Retina (tissue), 1 donor: Measurements from ENCODE around the gene KDM4B.
"Not testable (repeated sequence)": the region's sequence is repeated elsewhere in the genome, so short reads cannot be mapped to it uniquely, and the experiment has no call there.

Experiments used
- DNase-seq: peaks from one replicate; pipeline ENCODE4 v3.0.0-alpha.2; 2016

The KDM4B gene

GRCh38 chr19:5154799-5155426 lies 186.0 kb downstream of the KDM4B start:
- DNase-seq, result peak; percentile 55

GRCh38 chr19:5155586-5156210 lies 186.8 kb downstream of the KDM4B start:
- peak; percentile 55 for DNase-seq

- DNase-seq, result peak; percentile 42
Measured at GRCh38 chr19:5156231-5156986, 187.5 kb downstream of the KDM4B start.

GRCh38 chr19:5157186-5157585 lies 188.3 kb downstream of the KDM4B start:
- DNase-seq, result no peak

- not testable (repeated sequence) for DNase-seq
Measured at GRCh38 chr19:5158549-5159134, 189.7 kb downstream of the KDM4B start.

- not testable (repeated sequence) for DNase-seq
Measured at GRCh38 chr19:5160158-5160795, 191.4 kb downstream of the KDM4B start.

DNA sequence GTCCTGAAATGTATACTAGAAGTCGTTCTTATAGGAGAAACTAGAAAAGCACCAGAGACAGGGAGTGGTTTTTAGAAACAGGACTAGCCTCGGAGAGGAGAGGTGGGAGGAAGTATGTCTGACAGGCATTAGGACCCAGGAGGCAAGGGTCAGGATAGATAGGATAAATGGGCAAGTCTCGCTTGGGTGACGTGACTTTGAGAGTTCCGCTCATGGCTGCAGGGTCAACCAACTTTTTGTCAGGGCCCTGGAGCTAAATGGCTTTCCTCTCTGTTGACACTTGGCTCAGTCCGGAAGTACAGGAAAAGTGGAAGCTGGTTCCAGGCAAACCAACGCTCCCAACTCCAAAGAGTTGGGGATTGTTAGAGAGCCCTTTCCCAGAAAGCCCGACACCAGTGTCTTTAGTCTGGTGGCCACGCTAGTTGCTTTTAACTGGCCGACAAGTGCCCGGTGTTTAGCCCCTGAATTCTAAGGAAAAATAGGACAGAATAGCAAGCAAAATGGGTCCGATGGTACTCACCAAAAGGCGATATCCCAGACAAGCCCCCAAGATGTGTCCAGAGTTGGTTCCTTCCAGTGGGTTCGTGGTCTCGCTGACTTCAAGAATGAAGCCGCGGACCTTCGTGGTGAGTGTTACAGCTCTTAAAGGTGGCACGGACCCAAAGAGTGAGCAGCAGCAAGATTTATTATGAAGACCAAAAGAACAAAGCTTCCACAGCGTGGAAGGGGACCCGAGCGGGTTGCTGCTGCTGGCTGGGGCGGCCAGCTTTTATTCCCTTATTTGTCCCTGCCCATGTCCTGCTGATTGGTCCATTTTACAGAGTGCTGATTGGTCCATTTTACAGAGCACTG lies 196.2 kb downstream of the KDM4B start:
- not testable (repeated sequence) for DNase-seq

DNA sequence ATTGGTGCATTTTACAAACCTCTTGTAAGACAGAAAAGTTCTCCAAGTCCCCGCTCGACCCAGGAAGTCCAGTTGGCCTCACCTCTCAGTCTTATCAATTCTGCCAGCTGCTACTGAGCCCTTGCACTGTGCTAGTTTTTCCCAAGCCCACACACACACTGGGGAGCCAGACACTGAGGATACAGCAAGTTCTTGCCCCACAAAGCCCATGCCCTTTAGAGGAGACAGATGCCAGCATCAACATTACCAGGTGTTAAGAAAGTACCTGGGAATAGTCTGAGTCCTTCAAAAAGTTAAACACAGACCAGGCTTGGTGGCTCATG lies 196.7 kb downstream of the KDM4B start:
- no peak for DNase-seq

- no peak for DNase-seq
Measured at GRCh38 chr19:5166262-5166661, 197.3 kb downstream of the KDM4B start.

DNA sequence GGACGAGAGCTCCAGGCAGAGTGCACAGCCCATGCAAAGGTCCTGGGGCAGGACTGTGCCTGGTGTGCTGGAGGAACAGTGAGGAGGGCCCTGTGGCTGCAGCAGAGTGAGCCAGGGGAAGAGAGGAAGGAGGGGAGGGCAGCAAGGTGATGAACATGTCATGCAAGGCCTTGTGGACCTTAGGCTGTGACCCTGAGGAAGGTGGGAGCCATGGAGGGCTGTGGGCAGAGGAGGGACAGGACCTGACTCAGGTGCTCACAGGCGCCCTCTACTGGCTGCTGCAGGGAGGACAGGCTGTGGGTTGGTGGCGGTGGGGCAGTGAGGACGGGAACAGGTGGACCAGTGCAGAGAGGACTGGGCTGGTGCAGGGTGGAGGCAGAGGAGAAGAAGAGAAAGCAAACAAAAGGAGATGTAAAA lies 201.4 kb downstream of the KDM4B start:
- no peak for DNase-seq

- no peak for DNase-seq
Measured at GRCh38 chr19:5171711-5172110, 202.8 kb downstream of the KDM4B start.

DNA sequence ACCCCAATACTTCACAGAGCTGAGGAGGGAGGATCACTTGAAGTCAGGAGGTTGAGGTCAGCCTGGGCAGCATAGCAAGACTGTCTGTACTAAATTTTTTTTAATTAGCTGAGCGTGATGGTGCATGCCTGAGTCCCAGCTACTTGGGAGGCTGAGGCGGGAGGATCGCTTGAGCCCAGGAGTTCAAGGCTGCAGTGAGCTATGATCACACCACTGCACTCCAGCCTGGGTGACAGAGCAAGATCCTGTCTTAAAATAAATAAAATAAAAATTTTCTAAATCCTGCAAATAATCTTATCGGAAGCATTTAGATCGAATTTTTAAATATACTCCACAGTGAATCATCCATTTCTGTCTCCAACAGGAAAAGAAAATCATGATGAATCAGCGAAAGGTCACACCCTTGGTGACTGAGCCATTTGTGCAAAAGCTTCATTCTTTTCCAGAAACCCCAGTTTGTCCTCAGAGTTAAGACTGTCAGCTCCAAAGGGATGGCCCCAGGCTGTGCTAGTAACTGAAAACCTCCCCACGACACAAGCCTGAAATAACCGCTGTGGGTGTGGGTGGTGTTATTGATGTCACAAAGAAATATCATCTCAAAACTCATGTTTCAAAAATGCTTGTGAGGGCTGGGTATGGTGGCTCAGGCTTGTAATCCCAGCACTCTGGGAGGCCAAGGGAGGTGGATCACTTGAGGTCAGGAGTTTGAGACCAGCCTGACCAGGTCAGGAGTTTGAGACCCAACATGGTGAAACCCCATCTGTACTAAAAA lies 204.1 kb downstream of the KDM4B start:
- no peak for DNase-seq

GRCh38 chr19:5173993-5174392 lies 205.1 kb downstream of the KDM4B start:
- DNase-seq, result no peak

- DNase-seq, result no peak
Measured at GRCh38 chr19:5177745-5178450, 209.0 kb downstream of the KDM4B start.

- no peak for DNase-seq
Measured at GRCh38 chr19:5178841-5179240, 209.9 kb downstream of the KDM4B start.

- no peak for DNase-seq
Measured at GRCh38 chr19:5179256-5179655, 210.3 kb downstream of the KDM4B start.

DNA sequence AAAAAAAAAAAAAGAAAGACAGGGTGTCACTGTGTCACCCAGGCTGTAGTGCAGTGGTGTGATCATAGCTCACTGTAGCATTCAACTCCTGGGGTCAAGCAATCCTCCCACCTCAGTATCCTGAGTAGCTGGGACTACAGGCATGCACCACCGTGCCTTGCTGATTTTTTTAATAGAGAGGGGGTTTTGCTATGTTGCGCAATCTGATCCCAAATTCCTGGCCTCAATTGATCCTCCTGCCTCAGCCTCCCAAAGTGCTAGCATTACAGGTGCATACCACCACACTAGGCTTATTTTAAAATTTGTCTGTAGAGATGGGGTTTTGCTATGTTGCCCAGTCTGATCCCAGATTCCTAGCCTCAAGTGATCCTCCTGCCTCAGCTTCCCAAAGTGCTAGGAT lies 212.4 kb downstream of the KDM4B start:
- DNase-seq, result no peak

- no peak for DNase-seq
Measured at GRCh38 chr19:5182751-5183150, 213.8 kb downstream of the KDM4B start.

DNA sequence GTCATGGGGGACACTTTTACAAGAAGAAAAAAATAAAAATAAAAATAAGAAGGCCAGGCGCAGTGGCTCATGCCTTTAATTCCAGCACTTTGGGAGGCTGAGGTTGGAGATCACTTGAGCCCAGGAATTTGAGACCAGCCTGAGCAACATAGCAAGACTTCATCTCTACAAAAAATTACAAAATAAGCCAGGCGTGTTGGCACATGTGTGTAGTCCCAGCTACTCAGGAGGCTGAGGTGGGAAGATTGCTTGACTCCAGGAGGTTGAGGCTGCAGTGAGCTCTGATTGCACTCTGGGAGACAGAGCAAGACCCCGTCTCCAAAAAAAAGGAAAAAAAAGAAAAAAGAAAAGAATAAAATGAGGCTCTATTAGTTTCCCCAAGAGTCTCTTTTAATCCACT lies 214.7 kb downstream of the KDM4B start:
- no peak for DNase-seq

DNA sequence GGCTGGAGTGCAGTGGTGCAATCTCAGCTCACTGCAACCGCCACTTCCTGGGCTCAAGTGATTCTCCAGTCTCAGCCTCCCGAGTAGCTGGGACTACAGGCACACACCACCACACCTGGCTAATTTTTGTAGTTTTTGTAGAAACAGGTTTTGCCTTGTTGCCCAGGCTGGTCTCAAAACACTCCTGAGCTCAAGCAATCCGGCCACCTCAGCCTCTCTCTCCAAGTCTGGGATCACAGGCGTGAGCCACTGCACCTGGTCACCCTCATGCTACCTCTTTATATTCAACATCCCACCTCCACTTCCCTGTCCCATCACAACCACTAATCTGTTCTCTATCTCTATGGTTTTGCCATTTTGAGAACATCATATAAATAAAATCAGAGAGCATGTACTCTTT lies 216.0 kb downstream of the KDM4B start:
- no peak for DNase-seq
